NCI-H1417 (cell line): ENCODE measurements around the gene PGAM2.

Source experiments
- DNase-seq, 3 experiments: peaks; one replicate each; lab custom pipeline; 2025; lab: John Stamatoyannopoulos, UW

Gene PGAM2

DNA sequence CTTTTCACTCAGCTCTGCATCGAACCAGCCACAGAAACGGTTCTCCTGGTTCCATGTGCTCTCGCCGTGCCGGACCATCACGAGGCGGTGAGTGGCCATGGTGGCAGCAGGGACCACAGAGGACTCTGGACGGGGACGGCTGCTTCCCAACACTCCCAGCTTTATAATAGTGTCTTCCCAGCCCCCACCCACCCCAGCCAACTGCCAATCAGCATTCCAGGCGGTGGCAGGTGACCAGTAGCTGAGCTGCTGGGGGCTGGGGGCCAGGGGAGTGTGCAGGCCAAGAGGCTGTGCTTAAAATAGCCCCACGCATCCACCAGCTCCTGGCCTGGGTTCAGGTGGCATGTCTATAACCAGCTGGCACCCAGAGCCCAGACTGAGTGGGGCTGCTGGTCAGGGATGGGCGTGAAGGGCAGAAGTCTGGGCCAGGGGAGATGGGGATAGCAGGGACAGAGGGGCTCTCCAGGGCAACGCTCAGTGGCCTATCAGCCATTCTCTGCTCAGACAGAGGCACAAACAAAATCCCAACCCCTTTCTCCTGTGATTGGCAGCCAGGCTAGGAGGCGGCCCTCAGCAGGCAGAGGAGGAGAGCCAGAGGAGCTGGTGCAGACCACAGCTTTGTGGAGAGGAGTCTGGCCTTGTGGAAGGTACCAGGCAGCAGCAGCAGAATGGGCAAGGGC is at the start of gene PGAM2:
PGAM2 (minus strand) TSS at position 137 of the 680 bp plus-strand sequence; CDS start at position 99, 38 bp downstream.
- DNase-seq, result peak; percentile 36 to 86 (median 77)

DNA sequence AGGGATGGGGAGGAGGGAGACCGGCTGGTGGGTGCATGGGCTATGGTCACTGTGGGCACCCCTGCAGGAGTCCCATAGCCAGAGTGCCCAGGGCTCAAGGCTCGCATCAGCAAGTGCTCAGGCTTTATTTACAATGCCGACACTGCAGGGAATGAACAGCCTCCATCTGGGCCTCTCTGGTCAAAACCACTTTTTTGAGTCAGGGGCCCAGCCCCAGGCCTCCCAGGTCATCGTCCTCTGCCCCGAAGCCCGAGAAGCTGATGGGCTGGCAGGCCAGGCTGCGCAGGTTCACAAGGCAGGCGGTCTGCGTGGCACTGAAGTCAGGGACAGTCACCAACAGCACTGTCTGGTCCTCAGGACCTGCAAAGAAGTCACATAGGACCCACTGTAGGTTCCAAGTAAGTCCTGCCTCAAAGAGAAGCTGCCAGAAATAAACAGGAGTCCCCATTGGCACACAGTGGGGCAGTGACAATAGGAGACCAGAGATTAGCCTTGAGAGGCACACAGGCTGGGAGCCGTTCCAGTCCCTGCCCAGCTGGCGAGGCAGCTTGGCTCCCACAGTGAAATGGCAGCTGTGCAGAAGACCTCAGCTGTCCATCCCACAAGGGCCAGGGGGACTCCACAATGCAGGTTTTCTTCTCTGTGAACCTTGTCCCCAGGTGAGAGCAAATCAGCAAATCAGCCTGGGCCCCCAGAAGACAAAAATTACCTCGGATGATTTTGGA is 49.4 kb upstream of the PGAM2 start:
- no peak for DNase-seq

DNA sequence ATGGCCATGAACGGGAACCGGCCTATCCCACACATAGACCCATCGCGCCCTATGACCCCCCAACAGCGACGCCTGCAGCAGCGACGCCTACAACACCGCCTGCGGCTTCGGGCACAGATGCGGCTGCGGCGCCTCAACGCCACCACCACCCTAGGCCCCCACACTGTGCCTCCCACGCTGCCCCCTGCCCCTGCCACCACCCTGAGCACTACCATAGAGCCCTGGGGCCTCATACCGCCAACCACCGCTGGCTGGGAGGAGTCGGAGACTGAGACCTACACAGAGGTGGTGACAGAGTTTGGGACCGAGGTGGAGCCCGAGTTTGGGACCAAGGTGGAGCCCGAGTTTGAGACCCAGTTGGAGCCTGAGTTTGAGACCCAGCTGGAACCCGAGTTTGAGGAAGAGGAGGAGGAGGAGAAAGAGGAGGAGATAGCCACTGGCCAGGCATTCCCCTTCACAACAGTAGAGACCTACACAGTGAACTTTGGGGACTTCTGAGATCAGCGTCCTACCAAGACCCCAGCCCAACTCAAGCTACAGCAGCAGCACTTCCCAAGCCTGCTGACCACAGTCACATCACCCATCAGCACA is 48.5 kb upstream of the PGAM2 start:
- DNase-seq, result no peak

DNA sequence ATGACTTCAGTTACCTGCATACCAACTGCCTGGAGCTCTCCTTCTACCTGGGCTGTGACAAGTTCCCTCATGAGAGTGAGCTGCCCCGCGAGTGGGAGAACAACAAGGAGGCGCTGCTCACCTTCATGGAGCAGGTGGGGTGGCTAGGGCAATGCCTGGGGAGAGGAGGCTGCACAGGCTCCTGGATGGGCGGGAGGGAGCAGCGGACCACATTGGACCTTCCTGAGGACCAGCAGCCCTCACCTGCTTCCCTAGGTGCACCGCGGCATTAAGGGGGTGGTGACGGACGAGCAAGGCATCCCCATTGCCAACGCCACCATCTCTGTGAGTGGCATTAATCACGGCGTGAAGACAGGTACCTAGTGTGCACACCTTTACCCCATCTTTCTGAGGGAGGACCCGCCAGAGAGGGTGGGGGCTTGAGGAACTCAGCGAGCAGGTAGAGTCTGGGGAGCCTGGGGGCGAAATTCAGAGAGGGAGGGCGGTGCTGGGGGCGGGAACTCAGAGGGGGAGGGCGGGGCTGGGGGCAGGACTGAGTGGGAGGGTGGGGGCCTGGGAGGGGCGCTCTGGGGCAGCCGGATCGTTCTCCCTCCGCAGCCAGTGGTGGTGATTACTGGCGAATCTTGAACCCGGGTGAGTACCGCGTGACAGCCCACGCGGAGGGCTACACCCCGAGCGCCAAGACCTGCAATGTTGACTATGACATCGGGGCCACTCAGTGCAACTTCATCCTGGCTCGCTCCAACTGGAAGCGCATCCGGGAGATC is 47.8 kb upstream of the PGAM2 start:
- peak in 1 of 3 experiments; percentile 54 for DNase-seq

DNA sequence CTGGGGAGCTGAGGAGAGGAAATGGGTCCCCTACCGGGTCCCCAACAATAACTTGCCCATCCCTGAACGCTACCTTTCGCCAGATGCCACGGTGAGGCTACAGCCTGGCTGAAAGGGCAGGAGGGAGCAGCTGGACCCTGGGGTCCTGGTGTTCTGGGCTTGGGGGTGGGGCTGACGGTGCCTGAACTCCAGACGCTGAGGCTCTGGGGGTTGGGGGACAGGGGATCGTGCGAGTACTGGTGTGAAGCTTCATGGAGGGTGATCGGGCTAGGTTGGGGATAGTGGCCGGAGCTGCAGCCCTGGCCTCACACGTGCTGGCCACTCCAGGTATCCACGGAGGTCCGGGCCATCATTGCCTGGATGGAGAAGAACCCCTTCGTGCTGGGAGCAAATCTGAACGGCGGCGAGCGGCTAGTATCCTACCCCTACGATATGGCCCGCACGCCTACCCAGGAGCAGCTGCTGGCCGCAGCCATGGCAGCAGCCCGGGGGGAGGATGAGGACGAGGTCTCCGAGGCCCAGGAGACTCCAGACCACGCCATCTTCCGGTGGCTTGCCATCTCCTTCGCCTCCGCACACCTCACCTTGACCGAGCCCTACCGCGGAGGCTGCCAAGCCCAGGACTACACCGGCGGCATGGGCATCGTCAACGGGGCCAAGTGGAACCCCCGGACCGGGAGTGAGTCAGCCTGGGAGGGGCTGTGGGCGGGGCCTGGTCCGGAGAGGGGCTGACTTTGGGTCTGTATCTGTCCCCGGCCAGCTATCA is 47.0 kb upstream of the PGAM2 start:
- peak in 1 of 3 experiments; percentile 54 for DNase-seq

DNA sequence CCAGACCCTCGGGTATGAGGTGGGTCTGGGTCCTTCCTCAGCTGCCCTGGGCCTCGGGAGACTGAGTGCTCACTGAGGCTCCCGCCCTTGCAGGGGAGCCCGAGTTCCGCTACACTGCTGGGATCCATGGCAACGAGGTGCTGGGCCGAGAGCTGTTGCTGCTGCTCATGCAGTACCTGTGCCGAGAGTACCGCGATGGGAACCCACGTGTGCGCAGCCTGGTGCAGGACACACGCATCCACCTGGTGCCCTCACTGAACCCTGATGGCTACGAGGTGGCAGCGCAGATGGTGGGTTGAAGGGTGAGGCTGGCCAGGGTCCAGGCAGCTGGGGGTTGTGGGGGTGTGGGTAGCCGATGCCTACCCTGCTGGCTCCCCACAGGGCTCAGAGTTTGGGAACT is 46.4 kb upstream of the PGAM2 start:
- DNase-seq, result peak in 1 of 3 experiments; percentile 27

DNA sequence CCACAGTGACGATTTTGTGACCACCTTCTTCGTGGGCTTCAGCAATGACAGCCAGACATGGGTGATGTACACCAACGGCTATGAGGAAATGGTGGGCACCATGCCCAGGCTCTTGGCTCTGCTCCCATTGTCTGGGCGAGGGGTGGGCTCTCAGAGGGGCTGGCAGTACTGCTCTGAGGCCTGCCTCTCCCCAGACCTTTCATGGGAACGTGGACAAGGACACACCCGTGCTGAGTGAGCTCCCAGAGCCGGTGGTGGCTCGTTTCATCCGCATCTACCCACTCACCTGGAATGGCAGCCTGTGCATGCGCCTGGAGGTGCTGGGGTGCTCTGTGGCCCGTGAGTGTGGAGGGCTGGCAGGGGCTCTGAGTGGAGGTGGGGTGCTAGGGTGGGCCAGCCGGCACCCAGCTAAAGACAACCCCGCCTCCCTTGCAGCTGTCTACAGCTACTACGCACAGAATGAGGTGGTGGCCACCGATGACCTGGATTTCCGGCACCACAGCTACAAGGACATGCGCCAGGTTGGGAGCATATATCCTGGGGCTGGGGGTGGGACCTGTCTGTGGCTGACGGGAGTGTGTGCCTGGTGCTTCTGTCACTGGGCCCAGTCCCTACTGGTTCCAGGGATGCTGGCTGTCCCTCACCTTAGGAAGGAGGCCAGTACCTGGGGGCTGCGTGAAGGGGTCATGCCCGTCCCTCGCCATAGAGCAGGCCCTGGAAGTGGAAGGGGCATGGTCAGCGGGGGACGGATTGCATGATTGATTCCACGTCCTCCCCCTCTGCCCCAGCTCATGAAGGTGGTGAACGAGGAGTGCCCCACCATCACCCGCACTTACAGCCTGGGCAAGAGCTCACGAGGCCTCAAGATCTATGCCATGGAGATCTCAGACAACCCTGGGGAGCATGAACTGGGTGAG is 45.6 kb upstream of the PGAM2 start:
- no peak for DNase-seq

DNA sequence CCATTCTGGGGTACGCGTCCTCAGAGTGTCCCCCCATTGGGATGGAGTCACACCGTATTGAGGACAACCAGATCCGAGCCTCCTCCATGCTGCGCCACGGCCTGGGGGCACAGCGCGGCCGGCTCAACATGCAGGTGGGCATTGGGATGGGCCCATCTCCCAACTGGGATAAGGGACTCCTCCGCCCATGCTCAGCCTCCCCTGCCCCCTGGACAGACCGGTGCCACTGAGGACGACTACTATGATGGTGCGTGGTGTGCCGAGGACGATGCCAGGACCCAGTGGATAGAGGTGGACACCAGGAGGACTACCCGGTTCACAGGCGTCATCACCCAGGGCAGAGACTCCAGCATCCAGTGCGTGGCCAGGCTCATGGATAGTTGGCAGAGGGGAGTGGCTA is 44.6 kb upstream of the PGAM2 start:
- no peak for DNase-seq

DNA sequence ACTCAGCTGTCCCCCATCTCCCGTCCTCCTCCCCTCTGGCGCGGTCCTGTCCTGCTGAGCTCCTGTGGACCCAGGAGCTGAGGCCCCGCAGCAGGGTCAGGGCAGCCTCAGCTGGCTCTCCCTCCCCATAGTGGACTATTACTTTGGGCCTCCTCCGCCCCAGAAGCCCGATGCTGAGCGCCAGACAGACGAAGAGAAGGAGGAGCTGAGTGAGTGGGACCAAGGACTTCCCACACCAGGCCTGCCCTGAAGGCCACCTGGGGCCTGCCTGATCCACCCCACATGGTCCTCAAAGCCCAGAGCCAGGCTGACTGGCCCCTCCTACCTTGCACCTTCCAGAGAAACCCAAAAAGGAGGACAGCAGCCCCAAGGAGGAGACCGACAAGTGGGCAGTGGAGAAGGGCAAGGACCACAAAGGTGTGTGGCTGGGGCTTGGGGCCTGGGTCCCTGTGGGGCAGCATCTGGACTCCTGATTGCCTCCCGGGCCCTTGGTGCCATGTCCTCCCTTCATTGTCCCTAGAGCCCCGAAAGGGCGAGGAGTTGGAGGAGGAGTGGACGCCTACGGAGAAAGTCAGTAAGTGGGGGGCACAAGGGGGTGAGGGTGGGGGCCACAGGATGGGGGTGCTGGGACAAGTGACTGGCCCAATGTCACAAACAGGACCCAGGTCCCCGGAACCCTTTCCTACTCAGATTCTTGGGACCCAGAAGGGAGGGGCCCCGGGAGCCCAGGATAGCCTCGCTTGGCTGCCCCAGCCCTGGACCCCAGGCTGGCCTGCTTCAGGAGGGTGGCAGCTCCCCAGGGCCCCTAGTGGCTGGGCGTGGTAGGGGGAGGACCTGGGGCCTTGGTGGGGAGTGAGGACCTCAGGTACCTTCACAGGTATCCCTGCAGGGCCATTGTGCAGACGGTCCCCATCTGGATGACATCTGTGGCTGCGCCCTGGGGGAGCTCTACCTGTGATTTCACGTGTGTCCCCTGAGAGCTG is 43.7 kb upstream of the PGAM2 start:
- DNase-seq, result no peak

DNA sequence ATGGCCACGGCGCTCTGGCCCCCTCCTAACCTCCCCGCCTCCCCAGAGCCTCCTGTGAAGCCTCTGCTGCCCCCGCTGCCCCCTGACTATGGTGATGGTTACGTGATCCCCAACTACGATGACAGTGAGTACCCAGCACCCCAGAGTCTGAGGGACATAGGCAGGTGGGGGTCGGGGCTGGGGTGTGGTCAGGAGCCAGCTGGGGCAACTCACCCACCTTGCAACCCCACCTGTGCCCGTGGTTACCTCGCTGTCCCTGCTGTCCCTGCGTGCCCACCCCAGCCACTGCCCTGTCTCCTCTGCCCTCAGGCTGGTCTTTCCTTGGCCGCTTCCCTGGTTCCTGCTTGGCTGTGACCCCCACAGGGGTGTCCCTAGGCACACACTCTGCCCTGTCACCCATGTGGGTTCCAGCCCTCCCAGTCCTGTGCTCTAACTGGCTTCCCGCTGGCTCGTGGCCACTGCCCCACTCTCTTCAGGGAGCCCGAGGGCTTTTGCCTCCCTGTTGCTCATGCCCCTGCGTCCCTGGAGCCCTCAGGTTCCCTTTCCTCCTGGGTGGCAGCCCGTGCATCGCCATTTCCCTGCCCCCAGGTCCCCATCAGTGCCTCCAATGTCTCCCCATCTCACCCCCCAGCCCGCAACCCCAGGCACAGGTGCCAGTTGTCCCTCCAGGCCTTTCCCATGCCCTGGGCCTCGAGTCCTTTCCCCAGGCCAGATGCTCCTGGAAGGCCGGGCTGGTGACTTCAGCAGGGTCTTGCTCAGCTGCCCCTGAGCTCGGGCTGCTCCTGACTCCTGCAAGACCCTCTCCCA is 42.8 kb upstream of the PGAM2 start:
- DNase-seq, result no peak

DNA sequence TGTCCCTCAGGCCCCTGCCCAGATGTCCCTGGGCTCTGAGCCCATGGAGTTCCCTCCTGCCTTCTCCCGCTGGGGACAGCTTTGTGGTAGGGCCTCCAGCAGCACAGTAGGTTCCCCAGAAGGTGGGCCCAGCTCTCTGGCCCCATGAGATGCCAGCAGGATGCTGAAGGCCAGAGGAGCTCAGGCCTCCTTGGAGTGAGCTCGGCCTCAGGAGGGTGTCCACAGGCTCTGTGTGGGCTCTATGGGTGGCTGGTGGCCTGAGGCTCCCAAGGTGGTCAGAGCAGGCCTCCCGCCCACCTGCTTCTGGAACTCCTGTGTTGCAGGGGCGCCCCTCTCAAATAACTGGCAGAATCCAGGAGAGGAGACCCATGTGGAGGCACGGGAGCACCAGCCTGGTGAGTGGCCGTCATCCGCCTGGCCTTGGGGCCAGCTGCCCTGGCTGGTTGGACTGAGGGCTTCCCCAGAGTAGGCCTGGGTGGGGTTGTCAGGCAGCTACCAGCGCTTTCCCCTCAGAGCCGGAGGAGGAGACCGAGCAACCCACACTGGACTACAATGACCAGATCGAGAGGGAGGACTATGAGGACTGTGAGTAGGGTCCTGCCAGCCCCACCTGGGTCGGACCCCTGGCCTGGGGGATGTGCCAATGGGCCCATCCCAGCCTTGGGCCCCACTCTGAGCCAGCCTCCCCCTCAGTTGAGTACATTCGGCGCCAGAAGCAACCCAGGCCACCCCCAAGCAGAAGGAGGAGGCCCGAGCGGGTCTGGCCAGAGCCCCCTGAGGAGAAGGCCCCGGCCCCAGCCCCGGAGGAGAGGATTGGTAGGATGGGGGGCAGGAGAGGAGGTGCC is 42.0 kb upstream of the PGAM2 start:
- DNase-seq, result no peak

DNA sequence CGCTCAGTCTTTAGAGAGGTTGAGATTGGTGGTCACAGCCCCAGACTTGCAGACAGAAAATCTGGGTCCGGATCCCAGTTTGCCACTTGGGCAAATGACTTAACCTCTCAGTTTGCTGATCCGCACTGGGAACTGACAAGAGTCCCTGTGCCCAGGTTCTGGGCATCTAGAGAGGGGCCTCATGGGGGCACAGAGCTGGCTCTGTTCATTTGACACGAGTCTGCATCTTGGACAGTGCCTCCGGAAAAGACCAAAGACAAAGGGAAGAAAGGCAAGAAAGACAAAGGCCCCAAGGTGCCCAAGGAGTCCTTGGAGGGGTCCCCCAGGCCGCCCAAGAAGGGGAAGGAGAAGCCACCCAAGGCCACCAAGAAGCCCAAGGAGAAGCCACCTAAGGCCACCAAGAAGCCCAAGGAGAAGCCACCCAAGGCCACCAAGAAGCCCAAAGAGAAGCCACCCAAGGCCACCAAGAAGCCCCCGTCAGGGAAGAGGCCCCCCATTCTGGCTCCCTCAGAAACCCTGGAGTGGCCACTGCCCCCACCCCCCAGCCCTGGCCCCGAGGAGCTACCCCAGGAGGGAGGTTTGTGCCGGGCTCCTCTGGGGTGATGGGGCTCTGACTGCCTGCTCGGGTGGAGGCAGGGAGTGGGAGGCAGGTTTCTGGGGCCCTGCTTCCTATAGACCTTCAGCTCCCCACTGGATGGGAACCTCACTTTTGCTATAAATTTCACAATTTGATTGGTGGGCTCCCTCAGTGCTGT is 41.1 kb upstream of the PGAM2 start:
- no peak for DNase-seq

DNA sequence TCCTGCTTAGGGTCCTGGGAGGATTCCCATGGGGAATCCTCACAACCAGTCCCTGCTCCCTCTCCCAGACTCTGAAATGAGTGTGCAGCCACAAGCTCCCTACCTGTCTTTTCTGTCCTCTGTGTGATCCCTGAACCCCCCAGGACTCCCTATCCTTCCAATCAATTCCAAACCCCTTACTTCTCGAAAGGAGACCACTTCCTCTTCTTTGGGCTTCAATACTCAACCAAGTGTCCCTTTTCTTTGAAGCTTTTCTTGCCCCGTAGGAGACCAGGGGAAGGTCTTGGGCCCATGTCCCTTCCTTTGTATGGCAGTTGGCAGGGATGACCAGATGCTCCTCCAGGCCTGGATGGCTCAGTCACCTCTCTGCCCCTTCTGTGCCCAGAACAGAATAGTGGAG is 40.5 kb upstream of the PGAM2 start:
- DNase-seq, result no peak

DNA sequence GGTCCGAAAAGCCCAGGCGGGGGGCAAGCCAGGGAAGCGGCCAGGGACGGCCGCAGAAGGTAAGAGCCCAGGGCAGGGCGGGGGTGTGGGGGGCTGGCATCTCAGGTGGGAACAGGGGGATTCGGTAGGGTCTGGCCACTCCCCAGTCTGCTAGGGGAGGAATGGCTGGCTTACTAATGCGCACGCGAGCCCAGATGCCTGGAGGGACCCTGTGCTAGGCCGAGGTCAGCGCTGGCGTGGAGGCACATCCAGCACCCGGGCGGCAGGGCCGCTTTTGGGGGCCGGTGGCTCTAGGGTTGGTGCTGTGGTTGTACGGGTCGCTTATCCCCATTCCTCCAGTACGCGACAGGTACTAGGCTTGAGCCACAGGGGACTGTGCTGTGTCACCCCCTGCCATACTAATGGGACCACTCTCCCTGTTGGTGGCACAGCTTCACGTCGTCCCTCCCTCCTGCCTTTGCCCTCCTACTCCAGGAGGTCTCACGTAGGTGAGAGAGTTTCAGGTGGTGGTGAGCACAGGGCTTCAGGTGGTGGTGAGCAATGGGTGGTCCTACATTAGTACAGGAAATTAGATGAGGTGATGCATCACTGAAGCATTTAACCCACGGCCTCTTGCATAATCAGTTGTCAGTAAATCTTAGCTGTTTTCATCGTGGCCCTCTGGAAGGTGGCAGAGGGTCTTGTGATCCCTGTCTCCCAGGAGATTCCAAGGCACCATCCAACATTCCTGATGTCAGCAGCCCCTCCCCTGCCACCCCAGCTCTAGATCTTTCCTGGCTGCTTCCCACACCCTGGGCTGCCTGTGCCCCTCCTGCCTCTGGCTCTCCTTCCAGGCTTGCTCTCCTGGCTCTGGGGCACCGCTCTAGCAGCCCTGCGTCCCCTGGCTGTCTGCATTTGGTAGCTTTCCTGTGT is 39.7 kb upstream of the PGAM2 start:
- no peak for DNase-seq

DNA sequence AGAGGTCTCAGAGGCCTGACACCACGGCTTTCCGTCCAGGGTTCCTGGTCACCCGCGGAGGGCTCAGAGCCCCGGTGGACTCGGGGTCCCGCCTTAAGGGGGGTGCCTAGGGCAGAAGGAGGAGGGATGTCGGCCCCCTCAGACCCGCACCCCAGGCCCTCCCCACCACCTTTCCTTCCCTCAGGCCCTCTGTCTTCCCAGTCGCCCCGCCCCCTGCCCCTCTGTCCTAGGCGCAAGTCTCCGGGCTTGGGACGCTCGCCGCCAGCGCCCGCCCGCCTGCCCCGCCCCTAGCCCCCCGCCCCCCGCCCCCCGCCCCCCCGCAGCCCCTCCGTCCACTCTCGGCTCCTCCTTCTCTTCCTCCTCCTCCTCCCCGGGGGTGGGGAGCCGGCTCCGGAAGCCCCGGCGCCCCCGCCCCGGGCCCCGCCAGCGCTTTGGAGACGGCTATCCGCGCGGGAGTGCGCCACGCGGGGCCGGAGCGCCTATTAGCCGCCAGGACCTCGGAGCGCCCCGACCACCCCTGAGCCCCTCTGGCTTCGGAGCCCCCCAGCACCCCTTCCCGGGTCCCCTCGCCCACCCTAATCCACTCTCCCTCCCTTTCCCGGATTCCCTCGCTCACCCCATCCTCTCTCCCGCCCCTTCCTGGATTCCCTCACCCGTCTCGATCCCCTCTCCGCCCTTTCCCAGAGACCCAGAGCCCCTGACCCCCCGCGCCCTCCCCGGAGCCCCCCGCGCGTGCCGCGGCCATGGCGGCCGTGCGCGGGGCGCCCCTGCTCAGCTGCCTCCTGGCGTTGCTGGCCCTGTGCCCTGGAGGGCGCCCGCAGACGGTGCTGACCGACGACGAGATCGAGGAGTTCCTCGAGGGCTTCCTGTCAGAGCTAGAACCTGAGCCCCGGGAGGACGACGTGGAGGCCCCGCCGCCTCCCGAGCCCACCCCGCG is 38.8 kb upstream of the PGAM2 start, which contains the start of gene AEBP1:
AEBP1 (plus strand) TSS at position 423 of the 937 bp plus-strand sequence; CDS start at position 744, 321 bp downstream.
- DNase-seq, result peak in 2 of 3 experiments; percentile 40 to 56
